Mesodermal cell (in vitro differentiated cells): ENCODE data around the gene DDB1.
A peak's percentile ranks its signal among the peaks of the same experiment; 100 is the strongest.

Experiments
- H3K27ac ChIP-seq: 2 replicates; pipeline ENCODE4 v1.7.0; 2013; ENCODE audit warnings: mild to moderate bottlenecking, low read depth, low read length, moderate library complexity; ENCODE audit not compliant: severe bottlenecking
- H3K36me3 ChIP-seq: 2 replicates; pipeline ENCODE4 v1.7.1; 2013; ENCODE audit warnings: mild to moderate bottlenecking, low read length, moderate library complexity; ENCODE audit not compliant: control insufficient read depth, insufficient read depth
- H3K4me1 ChIP-seq: one replicate; pipeline ENCODE4 v1.7.1; 2013; ENCODE audit warnings: mild to moderate bottlenecking, low read length; ENCODE audit not compliant: insufficient read depth, control insufficient read depth, poor library complexity, severe bottlenecking
- H3K4me3 ChIP-seq: 2 replicates; pipeline ENCODE4 v1.7.0; 2013; ENCODE audit warnings: low read length, control low read depth, mild to moderate bottlenecking; ENCODE audit not compliant: insufficient read depth, poor library complexity, severe bottlenecking; ENCODE audit errors: extremely low read depth
- H3K9me3 ChIP-seq: 2 replicates; pipeline ENCODE4 v1.7.1; 2013; ENCODE audit warnings: mild to moderate bottlenecking, low read length, moderate library complexity; ENCODE audit not compliant: control insufficient read depth
- WGBS, 2 experiments: methylation state at CpG; one replicate each; pipeline ENCODE4 v1.1.5; 2013; ENCODE audit warnings: missing lambda C conversion rate in 2 of 2; ENCODE audit not compliant: insufficient coverage in 2 of 2; 5-methylcytosine and 5-hydroxymethylcytosine counted together

DDB1 gene

GRCh38 chr11:61278001-61278470, 54.9 kb downstream of the DDB1 start:
- H3K9me3 ChIP-seq = no peaks in the 10 kb centered on the region
- WGBS, 2 experiments = 52 to 61% methylated on average over 10 of the region's 10 CpGs
- H3K36me3 ChIP-seq = peaks cover 73% of the 10 kb centered on the region
- H3K4me1 ChIP-seq = no peaks in the 10 kb centered on the region
- H3K27ac ChIP-seq = peak overlapping the region; percentile 49
- H3K4me3 ChIP-seq = no peak overlapping the region

DNA sequence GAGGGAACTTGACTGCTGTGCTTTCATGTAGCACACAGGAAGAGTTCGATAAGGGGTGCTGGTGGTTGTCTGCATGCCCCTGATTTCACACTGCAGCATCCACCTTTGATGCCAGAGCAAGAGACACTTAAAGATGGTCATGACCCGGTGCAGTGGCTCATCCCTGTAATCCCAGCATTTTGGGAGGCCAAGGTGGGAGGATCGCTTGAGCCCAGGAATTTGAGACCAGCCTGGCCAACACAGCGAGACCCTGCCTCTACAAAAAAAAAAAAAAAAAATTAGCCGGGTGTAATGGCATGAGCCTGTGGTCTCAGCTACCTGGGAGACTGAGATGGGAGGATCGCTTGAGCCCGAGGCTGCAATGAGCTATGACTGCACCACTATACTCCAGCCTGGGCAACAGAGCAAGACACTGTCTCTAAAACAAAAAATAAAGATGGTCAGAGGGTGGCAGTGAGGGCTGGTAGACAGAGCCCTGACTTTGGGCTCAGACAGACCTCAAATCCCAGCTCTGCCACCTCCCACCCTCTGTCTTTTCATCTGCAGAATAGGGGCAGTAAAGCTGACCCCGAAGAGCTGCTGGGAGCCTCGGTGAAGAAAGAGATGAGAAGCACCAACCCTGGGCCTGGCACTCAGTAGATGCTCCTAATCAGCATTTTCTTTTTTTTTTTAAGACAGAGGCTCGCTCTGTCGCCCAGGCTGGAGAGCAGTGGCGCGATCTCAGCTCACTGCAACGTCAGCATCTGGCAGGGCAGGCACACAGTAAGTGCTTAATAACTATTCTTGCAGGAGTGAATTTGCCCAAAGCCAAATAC, 55.5 kb downstream of the DDB1 start:
- H3K27ac ChIP-seq = no peak overlapping the region
- H3K9me3 ChIP-seq = no peaks in the 10 kb centered on the region
- peaks cover 73% of the 10 kb centered on the region for H3K36me3 ChIP-seq
- H3K4me1 ChIP-seq = no peaks in the 10 kb centered on the region
- WGBS, 2 experiments = 79 to 85% methylated on average over 12 to 13 of the region's 14 CpGs
- no peak overlapping the region for H3K4me3 ChIP-seq

DNA sequence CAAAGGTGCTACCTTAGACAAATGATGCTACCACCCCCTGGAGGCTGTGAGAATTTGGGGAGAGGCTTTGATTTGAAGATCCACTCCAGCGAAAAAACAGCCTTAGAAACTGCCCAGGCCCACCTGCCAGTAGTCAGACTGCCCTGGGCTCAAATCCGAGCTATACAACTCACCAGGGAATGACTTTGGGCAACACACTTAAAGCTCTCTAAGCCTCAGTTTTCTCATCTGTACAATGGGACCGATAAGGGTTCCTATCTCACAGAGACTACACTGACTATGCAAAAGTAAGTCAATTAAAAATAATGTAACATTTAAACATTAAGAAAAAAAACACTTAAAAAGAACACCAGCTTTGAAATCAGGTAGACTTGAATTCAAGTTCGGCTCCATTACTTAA, 57.7 kb downstream of the DDB1 start:
- no peaks in the 10 kb centered on the region for H3K9me3 ChIP-seq
- H3K27ac ChIP-seq = no peak overlapping the region
- 80 to 97% methylated on average over 1 to 3 of the region's 4 CpGs for WGBS, 2 experiments
- H3K36me3 ChIP-seq = peaks cover 73% of the 10 kb centered on the region
- no peak overlapping the region for H3K4me3 ChIP-seq
- no peaks in the 10 kb centered on the region for H3K4me1 ChIP-seq

DNA sequence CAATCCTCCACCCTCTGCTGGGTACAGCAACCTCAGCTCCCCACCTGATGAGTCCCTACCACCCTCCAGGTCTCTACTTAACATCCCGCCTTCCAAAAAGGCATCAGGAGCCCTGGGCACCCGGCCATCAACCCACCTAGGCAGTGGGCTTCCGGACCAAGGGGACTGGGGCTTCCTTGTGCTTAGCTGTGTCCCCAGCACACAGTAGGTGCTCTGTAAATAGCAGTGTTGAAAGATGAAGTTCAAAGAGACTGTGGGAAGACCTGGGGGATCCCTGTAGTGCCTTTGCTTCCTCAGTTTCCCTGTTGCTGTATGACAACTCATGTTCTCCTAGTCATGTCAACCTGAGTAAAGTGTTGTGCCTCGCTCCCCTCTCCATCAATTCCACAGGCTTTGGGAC, 58.8 kb downstream of the DDB1 start:
- 100% methylated on average over 2 to 4 of the region's 4 CpGs for WGBS, 2 experiments
- Histone ChIP-seq H3K36me3 (peaks cover 75% of the 10 kb centered on the region), H3K4me3 (no peak overlapping the region), H3K4me1 (no peaks in the 10 kb centered on the region), H3K27ac (no peak overlapping the region), H3K9me3 (no peaks in the 10 kb centered on the region)

GRCh38 chr11:61273178-61274078, 59.5 kb downstream of the DDB1 start:
- Histone ChIP-seq H3K36me3 (peaks cover 77% of the 10 kb centered on the region), H3K4me1 (no peaks in the 10 kb centered on the region), H3K27ac (no peak overlapping the region), H3K9me3 (no peaks in the 10 kb centered on the region), H3K4me3 (no peak overlapping the region)
- WGBS, 2 experiments = 87 to 94% methylated on average over 14 of the region's 16 CpGs

- no peaks in the 10 kb centered on the region for H3K4me1 ChIP-seq
- H3K9me3 ChIP-seq = no peaks in the 10 kb centered on the region
- 86% methylated on average over 3 of the region's 3 CpGs for WGBS, 2 experiments
- H3K36me3 ChIP-seq = peaks cover 75% of the 10 kb centered on the region
- H3K27ac ChIP-seq = no peak overlapping the region
- no peak overlapping the region for H3K4me3 ChIP-seq
Observed at GRCh38 chr11:61272731-61273130, 60.2 kb downstream of the DDB1 start.

DNA sequence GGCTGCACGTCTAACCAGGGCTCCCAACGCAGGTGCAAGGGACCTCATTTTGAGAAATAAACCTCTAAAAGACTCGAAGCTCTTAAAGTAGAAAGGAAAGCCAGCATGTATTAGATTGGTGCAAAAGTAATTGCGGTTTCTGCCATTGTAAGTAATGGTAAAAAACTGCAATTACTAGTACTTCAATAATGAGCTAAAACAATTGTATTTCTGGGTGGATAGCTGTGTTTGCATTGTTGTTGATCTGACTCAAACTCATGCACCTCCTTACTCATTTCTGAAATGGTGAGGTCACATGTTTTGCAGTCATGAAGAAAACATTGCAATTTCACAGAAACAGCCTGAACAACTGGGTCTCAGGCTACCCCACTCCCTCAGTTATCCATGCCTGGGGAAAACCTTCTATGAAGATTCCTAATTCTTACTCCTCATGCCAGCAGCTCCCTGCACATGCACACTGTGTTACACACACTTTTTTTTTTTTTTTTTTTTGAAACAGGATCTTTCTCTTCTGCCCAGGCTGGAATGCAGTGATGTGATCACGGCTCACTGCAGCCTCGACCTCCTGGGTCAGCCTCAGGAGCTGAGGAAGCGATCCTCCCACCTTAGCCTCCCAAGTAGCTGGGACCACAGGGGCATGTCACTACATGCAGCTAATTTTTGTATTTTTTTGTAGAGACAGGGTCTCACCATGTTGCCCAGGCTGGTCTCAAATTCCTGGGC, 62.4 kb downstream of the DDB1 start:
- Histone ChIP-seq H3K9me3 (no peaks in the 10 kb centered on the region), H3K27ac (no peak overlapping the region), H3K4me3 (no peak overlapping the region), H3K4me1 (no peaks in the 10 kb centered on the region), H3K36me3 (peaks cover 78% of the 10 kb centered on the region)
- 94 to 100% methylated on average over 5 of the region's 7 CpGs for WGBS, 2 experiments

DNA sequence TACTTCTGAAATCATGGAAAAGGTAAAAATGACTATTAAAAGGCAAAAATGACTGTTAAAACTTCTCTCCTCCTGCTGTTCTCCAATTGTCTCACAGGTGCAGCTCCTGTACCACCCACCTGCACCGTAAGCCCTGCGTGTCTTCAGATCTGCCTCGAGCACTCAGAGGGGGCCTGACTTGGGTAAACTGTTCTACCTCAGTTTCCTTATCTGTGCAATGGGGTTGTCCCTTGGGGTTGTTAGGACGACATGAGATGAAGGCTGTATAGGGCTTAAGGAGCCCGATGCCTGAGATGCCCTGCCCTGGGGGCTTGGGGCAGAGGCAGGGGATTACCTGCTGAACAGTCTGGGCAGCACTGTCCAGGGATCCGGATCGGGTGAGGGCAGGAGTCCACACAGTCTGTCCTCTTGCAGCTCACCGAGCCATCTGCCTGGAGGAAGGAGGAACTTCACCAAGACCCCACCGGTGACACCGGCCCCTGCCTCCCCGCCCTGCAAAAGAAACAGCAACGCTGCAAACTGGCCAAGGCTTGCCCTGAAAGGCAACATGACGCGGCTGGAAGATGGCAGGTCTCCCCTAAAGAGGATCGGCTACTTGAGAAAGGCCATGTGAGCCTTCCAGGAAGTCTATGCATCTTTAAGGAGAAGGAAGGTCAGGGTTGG, 64.2 kb downstream of the DDB1 start:
- H3K9me3 ChIP-seq = no peaks in the 10 kb centered on the region
- H3K4me1 ChIP-seq = no peaks in the 10 kb centered on the region
- peaks cover 71% of the 10 kb centered on the region for H3K36me3 ChIP-seq
- H3K4me3 ChIP-seq = no peak overlapping the region
- H3K27ac ChIP-seq = no peak overlapping the region
- 93 to 96% methylated on average over 13 to 15 of the region's 15 CpGs for WGBS, 2 experiments

GRCh38 chr11:61267437-61267841, 65.5 kb downstream of the DDB1 start:
- no peak overlapping the region for H3K27ac ChIP-seq
- H3K36me3 ChIP-seq = peaks cover 60% of the 10 kb centered on the region
- H3K4me1 ChIP-seq = no peaks in the 10 kb centered on the region
- no peak overlapping the region for H3K4me3 ChIP-seq
- WGBS, 2 experiments = 87 to 96% methylated on average over 5 to 6 of the region's 6 CpGs
- H3K9me3 ChIP-seq = no peaks in the 10 kb centered on the region

GRCh38 chr11:61266602-61267001, 66.3 kb downstream of the DDB1 start:
- 67 to 89% methylated on average over 2 to 3 of the region's 4 CpGs for WGBS, 2 experiments
- H3K4me3 ChIP-seq = no peak overlapping the region
- H3K27ac ChIP-seq = no peak overlapping the region
- H3K4me1 ChIP-seq = no peaks in the 10 kb centered on the region
- no peaks in the 10 kb centered on the region for H3K9me3 ChIP-seq
- peaks cover 57% of the 10 kb centered on the region for H3K36me3 ChIP-seq
